Measurements from ENCODE around the gene ALAD.

DNA sequence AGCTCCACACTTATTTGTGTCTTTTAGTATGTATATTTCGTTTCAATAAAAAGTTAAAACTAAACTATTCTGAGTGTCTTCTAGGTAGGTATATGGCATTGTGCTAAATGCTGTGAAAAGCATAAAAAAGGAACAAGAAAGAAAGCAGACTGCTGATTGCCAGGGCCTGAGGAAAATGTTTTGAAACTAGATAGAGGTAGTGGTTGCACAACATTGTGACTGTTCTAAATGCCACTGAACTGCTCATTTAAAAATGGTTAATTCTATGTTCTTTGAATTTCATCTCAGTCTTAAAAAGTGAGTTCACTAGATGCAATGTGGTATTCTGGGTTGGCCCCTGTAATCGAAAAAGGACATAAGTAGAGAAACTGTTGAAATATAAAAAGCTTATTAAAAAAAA lies 2.6 kb upstream of the ALAD start:
- TF ChIP-seq POU2F2 (IDR thresholded peaks at IDR 0.05; ENCODE audit: low read depth, low read length) (no peak), POLR2AphosphoS5 (IDR thresholded peaks at IDR 0.05; ENCODE audit: low read depth, low read length) (no peak), POLR2A (IDR thresholded peaks at IDR 0.05; ENCODE audit: low read depth, low read length) (no peak), SPI1 (IDR thresholded peaks at IDR 0.05; ENCODE audit: low read depth, low read length) (no peak), TAF1 (IDR thresholded peaks at IDR 0.05; ENCODE audit: low read depth, low read length) (no peak)
